Measurements from ENCODE around the gene CORO6. TPM values are rescaled to one million over a fixed set of nuclear protein-coding genes. Genes with fewer than 3 reads are reported as not detected.

Gene CORO6
- total RNA-seq, 1 experiment from 2014 or later, result 9.7 TPM

DNA sequence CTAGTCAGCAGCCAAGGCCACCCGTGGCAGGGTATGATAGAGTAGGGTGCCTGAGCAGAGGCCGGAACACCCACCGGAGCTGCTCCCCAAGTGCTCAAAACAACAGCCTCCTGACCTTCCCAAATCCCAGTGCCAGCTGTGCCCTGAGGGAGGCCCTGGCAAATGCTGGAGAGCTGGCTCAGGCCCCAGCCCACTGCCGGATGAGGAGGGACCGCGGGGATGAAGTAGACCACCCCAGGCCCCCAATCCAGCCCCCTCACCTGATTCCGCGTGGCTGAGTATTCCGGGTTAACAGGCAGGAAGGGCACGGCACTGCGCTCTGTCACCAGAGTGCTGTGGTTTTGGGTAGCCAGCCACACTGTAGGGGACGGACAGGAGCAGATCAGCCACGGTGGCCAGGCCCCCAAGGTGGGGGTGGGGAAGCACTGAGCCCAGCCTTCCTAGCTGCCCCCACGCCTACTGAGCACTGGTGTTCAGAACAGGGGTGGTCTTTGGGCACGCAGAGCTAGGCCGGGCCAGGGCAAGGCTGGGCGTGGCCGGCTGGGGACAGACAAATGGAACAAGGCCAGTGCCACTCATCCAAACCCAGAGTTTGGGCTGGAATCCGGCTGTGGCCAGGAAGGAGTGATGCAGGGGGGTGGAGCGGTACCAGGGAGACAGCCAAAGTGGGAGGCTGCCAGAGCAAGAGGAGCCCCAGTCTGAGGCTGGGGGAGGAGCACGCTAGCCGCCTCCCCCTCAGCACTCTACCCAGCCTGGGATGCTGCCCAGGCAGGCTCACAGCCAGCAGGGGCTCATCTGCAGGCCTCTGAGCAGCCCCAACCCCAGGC, 45.1 kb downstream of the CORO6 start:
- no peak for DNase-seq (ENCODE audit: low read depth, low spot score)
- no peak for ATAC-seq
- intact Hi-C loops (cut with micrococcal nuclease; ENCODE audit: unreplicated experiment), result no loop called here
- Histone ChIP-seq H3K9me3 (ENCODE audit: control insufficient read depth, insufficient read depth, low read depth, low read length) (no peaks in the 10 kb centered on the region), H3K27ac (ENCODE audit: low read length) (no peak overlapping the region), H3K36me3 (ENCODE audit: control insufficient read depth, insufficient read depth, low read length) (0 out of 2 replicates have a peak, but pooled peaks cover 2% of the 10 kb centered on the region), H3K27me3 (ENCODE audit: control insufficient read depth, insufficient read depth, low read length) (no peaks in the 10 kb centered on the region), H3K4me3 (ENCODE audit: low read depth in 2 of 2, low read length in 2 of 2) (no peak overlapping the region), H3K4me1 (ENCODE audit: control insufficient read depth, insufficient read depth, low read length) (no peaks in the 10 kb centered on the region)
- TF ChIP-seq SIN3A (IDR thresholded peaks at IDR 0.05; ENCODE audit: borderline replicate concordance, insufficient read depth, low read depth, low read length), result no peak
- CTCF ChIA-PET, result no interaction called here
- no TSS peak for BruUV-seq (replicated peaks)
- in situ Hi-C loops (cut with HindIII; ENCODE audit: low pct_unique_long_range_greater_than_20kb, low sequenced_read_pairs), result no loop called here
- POLR2A ChIA-PET, result no interaction called here

GRCh38 chr17:29577001-29577370, 45.7 kb downstream of the CORO6 start:
- Histone ChIP-seq H3K36me3 (ENCODE audit: control insufficient read depth, insufficient read depth, low read length) (0 out of 2 replicates have a peak, but pooled peaks cover 2% of the 10 kb centered on the region), H3K27ac (ENCODE audit: low read length) (no peak overlapping the region)
- POLR2A ChIA-PET, result no interaction called here

More at GRCh38 chr17:29577001-29577370, 45.7 kb downstream of the CORO6 start:
- H3K9me3 ChIP-seq (ENCODE audit: control insufficient read depth, insufficient read depth, low read depth, low read length), result no peaks in the 10 kb centered on the region
- H3K4me3 ChIP-seq (ENCODE audit: low read depth in 2 of 2, low read length in 2 of 2), result no peak overlapping the region
- no peak for ATAC-seq
- in situ Hi-C loops (cut with HindIII; ENCODE audit: low pct_unique_long_range_greater_than_20kb, low sequenced_read_pairs) (no loop called here), intact Hi-C loops (cut with micrococcal nuclease; ENCODE audit: unreplicated experiment) (no loop called here)
- no peak for DNase-seq (ENCODE audit: low read depth, low spot score)
- TF ChIP-seq TCF7L2 (IDR thresholded peaks at IDR 0.05; ENCODE audit: low read depth, low read length) (no peak), REST (IDR thresholded peaks at IDR 0.05; ENCODE audit: insufficient read depth in 1 of 2, low read depth in 2 of 2, low read length in 1 of 2) (no peak), POLR2AphosphoS5 (IDR thresholded peaks at IDR 0.05; ENCODE audit: low read depth, low read length) (no peak), CTCF (IDR thresholded peaks at IDR 0.05) (no peak), SIN3A (IDR thresholded peaks at IDR 0.05; ENCODE audit: borderline replicate concordance, insufficient read depth, low read depth, low read length) (no peak)
- no TSS peak for BruUV-seq (replicated peaks)
- no peaks in the 10 kb centered on the region for H3K27me3 ChIP-seq (ENCODE audit: control insufficient read depth, insufficient read depth, low read length)
- CTCF ChIA-PET, result interaction anchor here (0.5 kb wide), 1 partner anchor 225 kb away, joined by 8 read pairs; no protein-coding TSS in a partner anchor
- H3K4me1 ChIP-seq (ENCODE audit: control insufficient read depth, insufficient read depth, low read length), result no peaks in the 10 kb centered on the region

All from Panc1 (cell line).